ENCODE measurements around the gene DES. TPM values are rescaled to one million over a fixed set of nuclear protein-coding genes. Genes with fewer than 3 reads are reported as not detected.
A peak's percentile ranks its signal among the peaks of the same experiment; 100 is the strongest.

The DES gene
- total RNA-seq, 1 donor from 2014 or later = 3,588 TPM

DNA sequence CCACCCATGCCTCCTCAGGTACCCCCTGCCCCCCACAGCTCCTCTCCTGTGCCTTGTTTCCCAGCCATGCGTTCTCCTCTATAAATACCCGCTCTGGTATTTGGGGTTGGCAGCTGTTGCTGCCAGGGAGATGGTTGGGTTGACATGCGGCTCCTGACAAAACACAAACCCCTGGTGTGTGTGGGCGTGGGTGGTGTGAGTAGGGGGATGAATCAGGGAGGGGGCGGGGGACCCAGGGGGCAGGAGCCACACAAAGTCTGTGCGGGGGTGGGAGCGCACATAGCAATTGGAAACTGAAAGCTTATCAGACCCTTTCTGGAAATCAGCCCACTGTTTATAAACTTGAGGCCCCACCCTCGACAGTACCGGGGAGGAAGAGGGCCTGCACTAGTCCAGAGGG is 803 bp upstream of the DES start:
- Histone ChIP-seq H3K4me1 (ENCODE audit: control insufficient read depth in 3 of 3, insufficient read depth in 3 of 3, low read length in 3 of 3) (peaks cover 32 to 60% (median 51%) of the 10 kb centered on the region in 3 donors), H3K27ac (ENCODE audit: low read depth, low read length) (peak overlapping the region; percentile 99), H3K27me3 (ENCODE audit: control insufficient read depth in 3 of 3, insufficient read depth in 3 of 3, low read length in 3 of 3) (peaks cover 0 to 8% (median 0%) of the 10 kb centered on the region in 3 donors), H3K9ac (ENCODE audit: low read depth in 1 of 3, low read length in 3 of 3) (peak overlapping the region; percentile 80 to 99 (median 98)), H3K4me3 (ENCODE audit: low read length in 3 of 3) (peak overlapping the region in 2 of 3 donors; percentile 51 to 64), H3K36me3 (ENCODE audit: control insufficient read depth in 3 of 3, insufficient read depth in 3 of 3, low read length in 3 of 3) (peaks cover 19 to 32% (median 31%) of the 10 kb centered on the region in 3 donors), H3K9me3 (ENCODE audit: control insufficient read depth in 3 of 3, low read length in 3 of 3) (no peaks in the 10 kb centered on the region)

DNA sequence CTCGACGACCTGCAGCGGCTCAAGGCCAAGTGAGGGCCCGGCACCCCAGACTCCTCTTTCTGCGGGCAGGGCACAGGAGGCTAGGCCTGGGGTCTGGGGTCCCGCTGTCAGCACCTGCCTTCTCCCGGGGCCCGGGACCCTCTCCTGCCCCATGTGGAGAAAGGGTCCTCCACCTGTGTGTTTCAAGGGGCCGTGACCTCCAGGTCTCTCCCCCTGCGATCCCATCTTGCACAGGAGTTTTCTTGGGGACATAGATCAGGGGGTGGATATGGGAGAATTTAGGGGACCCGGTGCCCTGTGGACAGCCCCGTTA is 791 bp downstream of the DES start:
- peaks cover 0 to 8% (median 0%) of the 10 kb centered on the region in 3 donors for H3K27me3 ChIP-seq (ENCODE audit: control insufficient read depth in 3 of 3, insufficient read depth in 3 of 3, low read length in 3 of 3)
- H3K27ac ChIP-seq (ENCODE audit: low read depth, low read length) = peak overlapping the region; percentile 99
- peak overlapping the region; percentile 81 to 93 (median 90) for H3K4me3 ChIP-seq (ENCODE audit: low read length in 3 of 3)
- peak overlapping the region; percentile 94 to 99 (median 98) for H3K9ac ChIP-seq (ENCODE audit: low read depth in 1 of 3, low read length in 3 of 3)
- peaks cover 26 to 46% (median 41%) of the 10 kb centered on the region in 3 donors for H3K36me3 ChIP-seq (ENCODE audit: control insufficient read depth in 3 of 3, insufficient read depth in 3 of 3, low read length in 3 of 3)
- H3K4me1 ChIP-seq (ENCODE audit: control insufficient read depth in 3 of 3, insufficient read depth in 3 of 3, low read length in 3 of 3) = peaks cover 34 to 74% (median 65%) of the 10 kb centered on the region in 3 donors
- H3K9me3 ChIP-seq (ENCODE audit: control insufficient read depth in 3 of 3, low read length in 3 of 3) = no peaks in the 10 kb centered on the region

DNA sequence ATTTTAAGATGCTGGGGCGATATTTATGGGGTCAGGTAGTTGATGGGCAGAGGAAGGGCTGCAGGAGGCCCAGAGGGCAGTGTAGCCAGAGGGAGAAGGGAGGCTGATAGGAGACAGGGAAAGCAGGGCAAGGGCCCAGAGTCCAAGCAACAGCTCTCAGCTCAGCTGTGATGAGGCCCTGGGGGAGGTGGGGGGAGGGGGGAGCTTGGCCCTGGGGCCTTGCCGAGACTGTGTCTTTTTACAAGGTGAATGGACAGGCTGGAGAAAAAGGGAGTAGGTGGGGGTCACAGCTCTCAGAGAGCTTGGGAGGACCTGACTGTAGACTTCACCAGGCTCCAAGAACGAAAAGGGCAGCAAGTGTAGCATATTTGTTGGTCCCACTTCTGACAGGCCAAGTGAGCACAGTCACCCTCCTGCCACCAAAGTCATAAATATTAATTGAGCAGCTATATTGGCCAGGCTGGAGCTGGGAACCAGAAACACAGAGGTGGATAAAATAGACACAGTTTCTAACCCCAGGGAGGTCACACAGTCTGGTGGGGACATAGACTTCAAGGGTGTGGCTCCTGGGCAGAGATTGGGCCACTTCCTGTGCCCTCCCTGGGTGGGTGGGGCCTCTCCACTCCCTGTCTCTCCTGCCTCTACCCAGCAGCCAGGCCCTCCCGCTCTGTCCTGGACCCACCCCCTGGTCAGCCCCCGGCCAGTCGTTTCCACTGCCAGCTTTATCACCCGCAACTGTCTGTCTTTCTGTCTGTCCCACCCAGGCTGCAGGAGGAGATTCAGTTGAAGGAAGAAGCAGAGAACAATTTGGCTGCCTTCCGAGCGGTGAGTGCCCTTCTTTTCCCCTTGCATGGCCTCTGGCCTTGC is 1.4 kb downstream of the DES start:
- H3K27ac ChIP-seq (ENCODE audit: low read depth, low read length) = peak overlapping the region; percentile 99
- peaks cover 38 to 78% (median 70%) of the 10 kb centered on the region in 3 donors for H3K4me1 ChIP-seq (ENCODE audit: control insufficient read depth in 3 of 3, insufficient read depth in 3 of 3, low read length in 3 of 3)
- H3K4me3 ChIP-seq (ENCODE audit: low read length in 3 of 3) = peak overlapping the region; percentile 81 to 93 (median 90)
- peaks cover 31 to 52% (median 46%) of the 10 kb centered on the region in 3 donors for H3K36me3 ChIP-seq (ENCODE audit: control insufficient read depth in 3 of 3, insufficient read depth in 3 of 3, low read length in 3 of 3)
- H3K27me3 ChIP-seq (ENCODE audit: control insufficient read depth in 3 of 3, insufficient read depth in 3 of 3, low read length in 3 of 3) = peaks cover 0 to 8% (median 0%) of the 10 kb centered on the region in 3 donors
- peak overlapping the region; percentile 94 to 99 (median 98) for H3K9ac ChIP-seq (ENCODE audit: low read depth in 1 of 3, low read length in 3 of 3)
- H3K9me3 ChIP-seq (ENCODE audit: control insufficient read depth in 3 of 3, low read length in 3 of 3) = no peaks in the 10 kb centered on the region

DNA sequence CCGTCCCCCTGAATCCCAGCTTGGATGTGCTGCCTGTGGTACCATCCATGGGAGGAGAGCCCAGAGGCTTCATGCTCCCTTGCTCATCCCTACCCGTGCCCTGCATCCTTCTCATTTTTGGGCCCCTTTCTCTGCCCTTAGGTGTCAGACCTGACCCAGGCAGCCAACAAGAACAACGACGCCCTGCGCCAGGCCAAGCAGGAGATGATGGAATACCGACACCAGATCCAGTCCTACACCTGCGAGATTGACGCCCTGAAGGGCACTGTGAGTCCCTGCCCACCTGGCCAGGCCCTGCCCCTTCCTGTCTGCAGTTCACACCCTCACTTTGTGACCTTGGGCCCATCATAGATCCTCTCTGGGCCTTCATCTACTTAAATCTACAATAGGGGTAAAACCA is 2.5 kb downstream of the DES start:
- H3K27me3 ChIP-seq (ENCODE audit: control insufficient read depth in 3 of 3, insufficient read depth in 3 of 3, low read length in 3 of 3) = peaks cover 0 to 8% (median 0%) of the 10 kb centered on the region in 3 donors
- peak overlapping the region; percentile 99 for H3K27ac ChIP-seq (ENCODE audit: low read depth, low read length)
- H3K4me1 ChIP-seq (ENCODE audit: control insufficient read depth in 3 of 3, insufficient read depth in 3 of 3, low read length in 3 of 3) = peaks cover 36 to 79% (median 69%) of the 10 kb centered on the region in 3 donors
- peak overlapping the region; percentile 66 to 99 (median 98) for H3K9ac ChIP-seq (ENCODE audit: low read depth in 1 of 3, low read length in 3 of 3)
- peak overlapping the region; percentile 81 to 93 (median 90) for H3K4me3 ChIP-seq (ENCODE audit: low read length in 3 of 3)
- H3K9me3 ChIP-seq (ENCODE audit: control insufficient read depth in 3 of 3, low read length in 3 of 3) = no peaks in the 10 kb centered on the region
- peaks cover 40 to 62% (median 55%) of the 10 kb centered on the region in 3 donors for H3K36me3 ChIP-seq (ENCODE audit: control insufficient read depth in 3 of 3, insufficient read depth in 3 of 3, low read length in 3 of 3)

DNA sequence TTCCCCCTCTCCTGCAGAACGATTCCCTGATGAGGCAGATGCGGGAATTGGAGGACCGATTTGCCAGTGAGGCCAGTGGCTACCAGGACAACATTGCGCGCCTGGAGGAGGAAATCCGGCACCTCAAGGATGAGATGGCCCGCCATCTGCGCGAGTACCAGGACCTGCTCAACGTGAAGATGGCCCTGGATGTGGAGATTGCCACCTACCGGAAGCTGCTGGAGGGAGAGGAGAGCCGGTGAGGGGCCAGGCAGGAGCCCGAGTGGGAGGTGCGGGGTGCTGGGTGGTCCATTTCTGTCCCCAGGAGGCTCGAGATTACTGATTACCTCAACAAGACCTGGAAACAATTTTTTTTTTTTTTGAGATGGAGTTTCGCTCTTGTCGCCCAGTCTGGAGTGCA is 3.1 kb downstream of the DES start:
- Histone ChIP-seq H3K27me3 (ENCODE audit: control insufficient read depth in 3 of 3, insufficient read depth in 3 of 3, low read length in 3 of 3) (peaks cover 0 to 8% (median 0%) of the 10 kb centered on the region in 3 donors), H3K36me3 (ENCODE audit: control insufficient read depth in 3 of 3, insufficient read depth in 3 of 3, low read length in 3 of 3) (peaks cover 46 to 69% (median 61%) of the 10 kb centered on the region in 3 donors), H3K9ac (ENCODE audit: low read depth in 1 of 3, low read length in 3 of 3) (peak overlapping the region; percentile 66 to 99 (median 98)), H3K4me1 (ENCODE audit: control insufficient read depth in 3 of 3, insufficient read depth in 3 of 3, low read length in 3 of 3) (peaks cover 30 to 79% (median 66%) of the 10 kb centered on the region in 3 donors), H3K9me3 (ENCODE audit: control insufficient read depth in 3 of 3, low read length in 3 of 3) (no peaks in the 10 kb centered on the region), H3K27ac (ENCODE audit: low read depth, low read length) (peak overlapping the region; percentile 99), H3K4me3 (ENCODE audit: low read length in 3 of 3) (peak overlapping the region; percentile 81 to 93 (median 90))

DNA sequence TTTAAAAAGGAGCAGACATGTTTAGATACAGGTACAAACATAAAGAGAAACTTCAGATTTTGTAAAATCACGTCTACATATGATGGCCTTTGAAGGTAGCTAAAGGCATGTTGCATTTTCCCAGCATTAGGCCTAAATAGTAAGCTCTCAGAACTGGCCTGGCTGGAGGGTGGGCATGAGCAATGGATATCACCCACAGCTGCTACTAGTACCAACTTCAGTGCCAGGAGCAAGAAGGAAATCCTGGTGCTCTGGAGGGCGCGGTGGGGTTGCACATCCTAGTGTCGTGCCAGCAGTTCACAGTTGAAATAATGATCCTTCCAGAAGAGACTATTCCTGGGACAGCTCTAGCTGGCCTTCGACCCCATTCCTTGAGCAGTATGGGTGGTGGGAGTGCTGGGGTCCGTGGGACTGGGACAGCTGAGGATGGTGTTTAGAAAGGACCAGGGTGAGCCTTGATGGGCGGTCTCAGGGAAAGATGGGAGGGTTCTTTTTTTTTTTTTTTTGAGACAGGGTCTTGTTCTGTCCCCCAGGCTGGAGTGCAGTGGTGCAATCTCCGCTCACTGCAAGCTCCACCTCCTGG is 4.9 kb downstream of the DES start:
- Histone ChIP-seq H3K4me1 (ENCODE audit: control insufficient read depth in 3 of 3, insufficient read depth in 3 of 3, low read length in 3 of 3) (peaks cover 25 to 68% (median 52%) of the 10 kb centered on the region in 3 donors), H3K27me3 (ENCODE audit: control insufficient read depth in 3 of 3, insufficient read depth in 3 of 3, low read length in 3 of 3) (peaks cover 0 to 8% (median 0%) of the 10 kb centered on the region in 3 donors), H3K4me3 (ENCODE audit: low read length in 3 of 3) (peak overlapping the region; percentile 45 to 68 (median 55)), H3K9ac (ENCODE audit: low read depth in 1 of 3, low read length in 3 of 3) (peak overlapping the region; percentile 54 to 72 (median 64)), H3K27ac (ENCODE audit: low read depth, low read length) (peak overlapping the region; percentile 58), H3K36me3 (ENCODE audit: control insufficient read depth in 3 of 3, insufficient read depth in 3 of 3, low read length in 3 of 3) (peaks cover 54 to 70% (median 65%) of the 10 kb centered on the region in 3 donors), H3K9me3 (ENCODE audit: control insufficient read depth in 3 of 3, low read length in 3 of 3) (no peaks in the 10 kb centered on the region)

DNA sequence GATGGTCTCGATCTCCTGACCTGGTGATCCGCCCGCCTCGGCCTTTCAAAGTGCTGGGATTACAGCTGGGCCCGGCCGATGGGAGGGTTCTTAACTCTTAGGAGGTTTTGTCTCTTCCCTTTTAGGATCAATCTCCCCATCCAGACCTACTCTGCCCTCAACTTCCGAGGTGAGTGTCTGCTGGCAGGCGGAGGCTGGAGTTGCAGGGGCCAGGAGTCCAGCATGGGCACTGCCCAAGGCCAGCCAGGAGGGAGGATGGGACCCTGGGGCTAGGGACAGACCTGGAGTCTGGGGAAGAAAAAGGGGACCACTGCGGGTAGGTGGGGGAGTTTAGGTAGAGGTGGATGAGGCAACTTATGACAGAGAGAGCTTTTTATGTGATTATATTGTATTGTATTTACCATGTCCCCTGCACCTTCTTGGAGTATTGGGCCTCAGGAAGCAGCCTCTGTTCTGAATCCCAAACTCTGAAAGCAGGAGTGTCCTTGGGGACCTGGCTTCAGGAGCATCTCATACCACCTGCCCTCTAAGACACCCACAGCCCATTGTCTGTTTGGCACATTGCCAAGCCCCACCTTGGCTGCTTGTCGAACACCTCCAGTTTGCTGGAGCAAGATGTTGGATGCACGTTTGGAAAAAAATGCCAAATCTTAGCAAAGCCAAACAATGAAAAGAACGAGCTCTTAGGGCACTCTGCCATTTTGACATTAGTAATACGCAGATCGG is 5.6 kb downstream of the DES start:
- Histone ChIP-seq H3K4me1 (ENCODE audit: control insufficient read depth in 3 of 3, insufficient read depth in 3 of 3, low read length in 3 of 3) (peaks cover 25 to 65% (median 50%) of the 10 kb centered on the region in 3 donors), H3K9me3 (ENCODE audit: control insufficient read depth in 3 of 3, low read length in 3 of 3) (no peaks in the 10 kb centered on the region), H3K36me3 (ENCODE audit: control insufficient read depth in 3 of 3, insufficient read depth in 3 of 3, low read length in 3 of 3) (peaks cover 54 to 67% (median 63%) of the 10 kb centered on the region in 3 donors), H3K27me3 (ENCODE audit: control insufficient read depth in 3 of 3, insufficient read depth in 3 of 3, low read length in 3 of 3) (peaks cover 0 to 8% (median 0%) of the 10 kb centered on the region in 3 donors), H3K4me3 (ENCODE audit: low read length in 3 of 3) (peak overlapping the region in 2 of 3 donors; percentile 10 to 45), H3K27ac (ENCODE audit: low read depth, low read length) (peak overlapping the region; percentile 58), H3K9ac (ENCODE audit: low read depth in 1 of 3, low read length in 3 of 3) (peak overlapping the region in 1 of 3 donors; percentile 64)

DNA sequence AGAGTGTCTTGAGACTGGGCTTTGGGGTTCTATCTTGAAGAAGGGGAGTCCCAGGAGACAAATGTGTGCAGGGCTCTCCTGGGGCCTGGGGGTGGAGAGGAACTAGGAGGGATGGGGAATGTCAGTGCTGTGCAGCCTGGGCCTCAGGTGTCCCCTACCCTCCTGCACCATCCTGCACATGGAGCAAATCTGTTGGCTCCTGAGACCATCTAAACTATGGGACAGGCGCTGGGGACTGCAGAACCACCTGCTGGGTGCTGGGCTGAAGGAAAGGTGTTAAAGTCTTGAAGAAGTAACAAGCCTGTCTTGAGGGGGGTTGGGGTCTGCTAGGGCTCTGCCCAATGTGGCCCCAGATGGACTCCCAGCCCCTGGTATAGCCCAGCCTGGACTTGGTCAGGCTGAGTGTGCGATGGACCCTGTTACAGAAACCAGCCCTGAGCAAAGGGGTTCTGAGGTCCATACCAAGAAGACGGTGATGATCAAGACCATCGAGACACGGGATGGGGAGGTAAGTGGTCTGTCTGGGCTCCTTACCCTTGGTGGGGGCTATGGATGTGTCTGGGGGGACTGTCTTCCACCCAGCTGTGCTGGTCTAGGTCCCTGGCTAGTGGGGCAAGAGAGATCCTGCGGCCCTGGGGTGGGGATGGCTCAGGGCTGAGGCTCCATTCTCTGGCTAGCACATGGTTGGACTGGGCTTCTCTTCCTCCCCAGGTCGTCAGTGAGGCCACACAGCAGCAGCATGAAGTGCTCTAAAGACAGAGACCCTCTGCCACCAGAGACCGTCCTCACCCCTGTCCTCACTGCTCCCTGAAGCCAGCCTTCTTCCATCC is 7.3 kb downstream of the DES start:
- Histone ChIP-seq H3K4me3 (ENCODE audit: low read length in 3 of 3) (peak overlapping the region in 1 of 3 donors; percentile 19), H3K9ac (ENCODE audit: low read depth in 1 of 3, low read length in 3 of 3) (peak overlapping the region in 2 of 3 donors; percentile 27 to 60), H3K27ac (ENCODE audit: low read depth, low read length) (peak overlapping the region; percentile 49), H3K27me3 (ENCODE audit: control insufficient read depth in 3 of 3, insufficient read depth in 3 of 3, low read length in 3 of 3) (no peaks in the 10 kb centered on the region), H3K4me1 (ENCODE audit: control insufficient read depth in 3 of 3, insufficient read depth in 3 of 3, low read length in 3 of 3) (peaks cover 28 to 61% (median 52%) of the 10 kb centered on the region in 3 donors), H3K9me3 (ENCODE audit: control insufficient read depth in 3 of 3, low read length in 3 of 3) (no peaks in the 10 kb centered on the region), H3K36me3 (ENCODE audit: control insufficient read depth in 3 of 3, insufficient read depth in 3 of 3, low read length in 3 of 3) (peaks cover 48 to 54% (median 48%) of the 10 kb centered on the region in 3 donors)

DNA sequence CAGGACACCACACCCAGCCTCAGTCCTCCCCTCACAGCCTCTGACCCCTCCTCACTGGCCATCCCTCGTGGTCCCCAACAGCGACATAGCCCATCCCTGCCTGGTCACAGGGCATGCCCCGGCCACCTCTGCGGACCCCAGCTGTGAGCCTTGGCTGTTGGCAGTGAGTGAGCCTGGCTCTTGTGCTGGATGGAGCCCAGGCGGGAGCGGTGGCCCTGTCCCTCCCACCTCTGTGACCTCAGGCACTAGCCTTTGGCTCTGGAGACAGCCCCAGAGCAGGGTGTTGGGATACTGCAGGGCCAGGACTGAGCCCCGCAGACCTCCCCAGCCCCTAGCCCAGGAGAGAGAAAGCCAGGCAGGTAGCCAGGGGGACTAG is 7.9 kb downstream of the DES start:
- Histone ChIP-seq H3K4me1 (ENCODE audit: control insufficient read depth in 3 of 3, insufficient read depth in 3 of 3, low read length in 3 of 3) (peaks cover 25 to 58% (median 48%) of the 10 kb centered on the region in 3 donors), H3K9ac (ENCODE audit: low read depth in 1 of 3, low read length in 3 of 3) (peak overlapping the region in 1 of 3 donors; percentile 19), H3K27ac (ENCODE audit: low read depth, low read length) (peak overlapping the region; percentile 49), H3K36me3 (ENCODE audit: control insufficient read depth in 3 of 3, insufficient read depth in 3 of 3, low read length in 3 of 3) (peaks cover 42 to 48% (median 42%) of the 10 kb centered on the region in 3 donors), H3K4me3 (ENCODE audit: low read length in 3 of 3) (no peak overlapping the region), H3K9me3 (ENCODE audit: control insufficient read depth in 3 of 3, low read length in 3 of 3) (no peaks in the 10 kb centered on the region), H3K27me3 (ENCODE audit: control insufficient read depth in 3 of 3, insufficient read depth in 3 of 3, low read length in 3 of 3) (no peaks in the 10 kb centered on the region)
